A673 (cell line): ENCODE results near the gene OBP2A.

Experiments used
- CTCF ChIP-seq: fragments of 300-800, 200-600 bp; sonication (generic); conservative IDR thresholded peaks from 2 replicates; pipeline ENCODE4 v1.5.1; 2017; ENCODE audit warnings: low read depth, mild to moderate bottlenecking, antibody characterized with exemption, low read length, moderate library complexity, mixed read lengths
- EZH2 ChIP-seq: fragments of 200-600 bp; sonication (generic); IDR thresholded peaks from 2 replicates; pipeline ENCODE4 v1.6.1; 2017; ENCODE audit warnings: borderline replicate concordance, low read depth, mild to moderate bottlenecking, mixed read lengths, antibody characterized with exemption, low read length; ENCODE audit not compliant: poor library complexity, severe bottlenecking

DNA sequence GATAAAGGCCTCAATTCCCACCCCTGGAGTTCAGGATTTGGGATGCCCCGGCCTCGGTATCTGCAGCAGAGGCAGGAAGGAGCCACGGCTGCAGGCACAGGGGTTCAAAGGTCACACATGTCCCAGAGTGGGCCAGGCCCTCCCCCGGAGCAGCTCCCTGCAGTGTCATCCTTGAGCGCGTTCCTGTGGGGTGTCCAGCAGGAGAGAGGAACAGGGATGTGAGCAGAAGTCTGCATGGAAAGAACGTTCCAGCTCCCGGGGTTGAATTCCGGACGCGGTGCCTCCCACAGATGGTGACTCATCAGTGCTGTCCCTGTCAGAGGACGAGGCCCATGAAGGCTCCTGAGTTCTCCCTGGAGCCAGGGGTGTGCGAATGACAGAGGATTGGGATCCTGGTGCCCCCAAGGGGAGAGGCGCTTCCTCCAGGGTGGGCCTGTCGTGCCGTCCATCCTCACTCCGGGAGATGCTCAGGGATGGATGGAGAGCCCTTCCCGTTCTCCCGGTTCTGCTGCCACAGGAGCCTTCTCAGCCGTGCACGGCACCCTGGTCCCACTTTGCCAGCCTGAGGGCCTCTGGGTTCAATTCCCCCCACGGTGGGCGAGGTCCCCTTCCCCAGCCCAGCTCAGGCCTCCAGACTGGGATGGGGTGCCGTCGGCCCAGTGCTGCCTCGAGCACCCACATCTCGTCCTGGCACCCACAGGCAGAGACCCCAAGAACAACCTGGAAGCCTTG lies 21.6 kb upstream of the OBP2A start:
- TF ChIP-seq CTCF (no peak), EZH2 (no peak)
